GM23338 (cell line): Measurements from ENCODE around the gene ERI3. TPM values are rescaled to one million over a fixed set of nuclear protein-coding genes. Genes with fewer than 3 reads are reported as not detected.

Experiments
- ATAC-seq: fragments of 200-7000 bp; cut with Tn5 transposase; 3 replicates; pipeline ENCODE4 v1.9.1; 2020
- DNase-seq: peaks from one replicate; pipeline ENCODE4 v3.0.0-alpha.2; 2015; ENCODE audit warnings: low spot score
- H2AFZ ChIP-seq: fragments of 200-600 bp; sonication (generic); 2 replicates; pipeline ENCODE4 v1.8.0; 2016; ENCODE audit warnings: antibody characterized with exemption, mild to moderate bottlenecking, moderate library complexity
- H3F3A ChIP-seq: fragments of 200-600 bp; sonication (generic); replicated peaks from 2 replicates; pipeline ENCODE4 v1.8.0; 2017; ENCODE audit warnings: antibody characterized with exemption, mixed run types, low read depth
- H3K27ac ChIP-seq: fragments of 200-600 bp; sonication (generic); 2 replicates; pipeline ENCODE4 v1.6.1; 2016; ENCODE audit warnings: low read depth
- H3K27me3 ChIP-seq: fragments of 200-600 bp; sonication (generic); 2 replicates; pipeline ENCODE4 v1.8.0; 2016; ENCODE audit warnings: mild to moderate bottlenecking, mixed run types, moderate library complexity; ENCODE audit not compliant: insufficient read depth
- H3K36me3 ChIP-seq: fragments of 200-600 bp; sonication (generic); 2 replicates; pipeline ENCODE4 v1.8.0; 2016; ENCODE audit warnings: mild to moderate bottlenecking; ENCODE audit not compliant: insufficient read depth
- H3K4me1 ChIP-seq: fragments of 200-600 bp; sonication (generic); 2 replicates; pipeline ENCODE4 v1.8.0; 2016; ENCODE audit warnings: mild to moderate bottlenecking, moderate library complexity; ENCODE audit not compliant: insufficient read depth
- H3K4me2 ChIP-seq: fragments of 200-600 bp; sonication (generic); 2 replicates; pipeline ENCODE4 v1.7.1; 2017; ENCODE audit warnings: mixed run types
- H3K4me3 ChIP-seq: fragments of 200-600 bp; sonication (generic); 2 replicates; pipeline ENCODE4 v1.6.1; 2016; ENCODE audit warnings: mixed run types
- H3K79me2 ChIP-seq: fragments of 200-600 bp; sonication (generic); replicated peaks from 2 replicates; pipeline ENCODE4 v1.8.0; 2017; ENCODE audit warnings: mild to moderate bottlenecking; ENCODE audit not compliant: insufficient read depth
- H3K9me2 ChIP-seq: fragments of 200-600 bp; sonication (generic); 2 replicates; pipeline ENCODE4 v1.8.0; 2017; ENCODE audit not compliant: insufficient read depth
- H4K20me1 ChIP-seq: fragments of 200-600 bp; sonication (generic); replicated peaks from 2 replicates; pipeline ENCODE4 v1.8.0; 2017; ENCODE audit warnings: mild to moderate bottlenecking; ENCODE audit not compliant: insufficient read depth
- H3K27ac Mint-ChIP-seq: 2 replicates; pipeline ENCODE4 v1.8.0; 2020; ENCODE audit warnings: inconsistent platforms, mild to moderate bottlenecking, moderate library complexity, mixed read lengths
- H3K27me3 Mint-ChIP-seq: 3 replicates; pipeline ENCODE4 v1.8.0; 2022; ENCODE audit warnings: low read depth, mild to moderate bottlenecking, moderate library complexity, mixed read lengths, inconsistent platforms; ENCODE audit not compliant: insufficient read depth, poor library complexity
- H3K36me3 Mint-ChIP-seq: 3 replicates; pipeline ENCODE4 v1.8.0; 2021; ENCODE audit warnings: low read depth, mild to moderate bottlenecking, inconsistent platforms, moderate library complexity, mixed read lengths
- H3K4me1 Mint-ChIP-seq: 3 replicates; pipeline ENCODE4 v1.8.0; 2020; ENCODE audit warnings: mild to moderate bottlenecking, inconsistent platforms, mixed read lengths
- H3K4me3 Mint-ChIP-seq: 3 replicates; pipeline ENCODE4 v1.8.0; 2021; ENCODE audit warnings: moderate library complexity, mild to moderate bottlenecking, inconsistent platforms, mixed read lengths
- H3K9me3 Mint-ChIP-seq: 3 replicates; pipeline ENCODE4 v1.8.0; 2020; ENCODE audit warnings: moderate library complexity, mild to moderate bottlenecking, inconsistent platforms, mixed read lengths
- CREB1 ChIP-seq: fragments of 250-450 bp; sonication (Bioruptor Pico); IDR thresholded peaks from 2 replicates; pipeline ENCODE4 v1.5.0; 2020; ENCODE audit warnings: low read depth, mild to moderate bottlenecking, moderate library complexity
- CTCF ChIP-seq, 2 experiments: fragments of 200-600 bp in 1 of 2; sonication (generic) in 1 of 2; conservative IDR thresholded peaks; 2 replicates each; pipeline versions ENCODE4 v1.5.1 to v1.6.1; 2016 to 2017; ENCODE audit warnings: antibody characterized with exemption in 2 of 2, low read depth in 2 of 2, mild to moderate bottlenecking in 2 of 2, moderate library complexity in 1 of 2
- ETS1 ChIP-seq: IDR thresholded peaks from 2 replicates; pipeline ENCODE4 v1.6.1; 2016; ENCODE audit warnings: antibody characterized with exemption
- EZH2 ChIP-seq: fragments of 200-600 bp; sonication (generic); IDR thresholded peaks from one replicate; pipeline ENCODE4 v1.8.0; 2017; ENCODE audit warnings: antibody characterized with exemption, mild to moderate bottlenecking, low read depth; ENCODE audit not compliant: unreplicated experiment
- EZH2phosphoT487 ChIP-seq: fragments of 200-600 bp; sonication (generic); IDR thresholded peaks from one replicate; pipeline ENCODE4 v1.8.1; 2018; ENCODE audit warnings: antibody characterized with exemption; ENCODE audit not compliant: unreplicated experiment
- JUNB ChIP-seq: IDR thresholded peaks from one replicate; pipeline ENCODE4 v1.6.1; 2016; ENCODE audit warnings: antibody characterized with exemption; ENCODE audit not compliant: unreplicated experiment
- NANOG ChIP-seq: IDR thresholded peaks from 2 replicates; pipeline ENCODE4 v1.6.1; 2016; ENCODE audit warnings: antibody characterized with exemption, borderline replicate concordance
- POLR2AphosphoS5 ChIP-seq: IDR thresholded peaks from 2 replicates; pipeline ENCODE4 v1.6.1; 2016; ENCODE audit warnings: antibody characterized with exemption, low read depth
- REST ChIP-seq: IDR thresholded peaks from one replicate; pipeline ENCODE4 v1.6.1; 2018; ENCODE audit warnings: antibody characterized with exemption; ENCODE audit not compliant: unreplicated experiment
- STAT1 ChIP-seq: IDR thresholded peaks from one replicate; pipeline ENCODE4 v1.6.1; 2016; ENCODE audit warnings: antibody characterized with exemption; ENCODE audit not compliant: unreplicated experiment
- ZNF114 ChIP-seq: fragments of 250-450 bp; sonication (Bioruptor Pico); IDR thresholded peaks from 2 replicates; pipeline ENCODE4 v1.5.0; 2020; ENCODE audit warnings: mild to moderate bottlenecking, moderate library complexity
- ZNF331 ChIP-seq: fragments of 250-450 bp; sonication (Bioruptor Pico); IDR thresholded peaks from 2 replicates; pipeline ENCODE4 v1.5.0; 2020; ENCODE audit warnings: low read depth, mild to moderate bottlenecking, moderate library complexity
- ZNF462 ChIP-seq: fragments of 250-450 bp; sonication (Bioruptor Pico); IDR thresholded peaks from 2 replicates; pipeline ENCODE4 v1.5.0; 2020; ENCODE audit warnings: mild to moderate bottlenecking, moderate library complexity
- polyA plus RNA-seq: library from polyadenylated mRNA; unstranded; fragments of >200 nt; fragmentation: Nextera tagmentation; extraction: Ambion mirVana; gene quantifications from 2 replicates; pipeline ENCODE4 v1.2.1, GENCODE V29; 2016
- total RNA-seq: library from RNA; depleted of rRNA; stranded (reverse); fragments of >200 nt; shearing (Covaris generic); gene quantifications from 2 replicates; pipeline ENCODE4 v1.2.3, GENCODE V29; 2014

The ERI3 gene
- total and polyA plus RNA-seq, 2 experiments from 2014 or later: 63.0 to 70.1 TPM

GRCh38 chr1:44315521-44315920 lies 39.5 kb downstream of the ERI3 start:
- H3K27ac Mint-ChIP-seq: no peak overlapping the region
- H3K4me1 Mint-ChIP-seq: peaks cover 34% of the 10 kb centered on the region
- Histone ChIP-seq H3K4me3 (no peak overlapping the region), H3K36me3 (peaks cover 6% of the 10 kb centered on the region; the same call in 1 of the 2 replicates), H3K4me2 (no peak overlapping the region), H4K20me1 (peaks cover 39% of the 10 kb centered on the region), H3F3A (0 out of 2 replicates have a peak, but pooled peaks cover 5% of the 10 kb centered on the region), H3K79me2 (no peaks in the 10 kb centered on the region), H2AFZ (no peak overlapping the region), H3K4me1 (peaks cover 14% of the 10 kb centered on the region; the same call in 1 of the 2 replicates), H3K9me2 (no peaks in the 10 kb centered on the region), H3K27ac (no peak overlapping the region), H3K27me3 (no peaks in the 10 kb centered on the region)
- DNase-seq (no peak), ATAC-seq (no peak)
- no peak overlapping the region for H3K4me3 Mint-ChIP-seq
- H3K27me3 Mint-ChIP-seq: no peaks in the 10 kb centered on the region
- H3K9me3 Mint-ChIP-seq: no peaks in the 10 kb centered on the region
- no peak for TF ChIP-seq JUNB
- TF ChIP-seq ZNF462 (CRISPR knock-in tag): no peak
- TF ChIP-seq STAT1: no peak
- no peak for TF ChIP-seq ETS1
- TF ChIP-seq POLR2AphosphoS5: no peak
- no peak for TF ChIP-seq CTCF (conservative IDR thresholded peaks at IDR 0.05; ENCODE audit: low read depth in 2 of 2)
- no peak for TF ChIP-seq CREB1
- no peak for TF ChIP-seq ZNF331 (CRISPR knock-in tag)
- TF ChIP-seq EZH2: no peak
- TF ChIP-seq NANOG: no peak
- no peak for TF ChIP-seq EZH2phosphoT487
- TF ChIP-seq REST: no peak
- TF ChIP-seq ZNF114 (CRISPR knock-in tag): no peak
- H3K36me3 Mint-ChIP-seq: peaks cover 52% of the 10 kb centered on the region
